Cardiac fibroblast (primary cell): ENCODE measurements around the gene CDH16.

Source experiments
- DNase-seq, 2 donors: peaks; one replicate each; pipeline versions ENCODE4 v3.0.0 to v3.0.0-alpha.2; 2010; ENCODE audit warnings: low read depth in 2 of 2
- H3K4me3 ChIP-seq, 2 donors: replicated peaks in 1 of 2; 1 replicate in 1 of 2; 2 replicates in 1 of 2; pipeline ENCODE4 v1.5.1; 2011; ENCODE audit warnings: low read depth in 2 of 2, low read length in 2 of 2, mild to moderate bottlenecking in 2 of 2, moderate library complexity in 1 of 2
- TF ChIP-seq, protein P1 (sequence below): IDR thresholded peaks from one replicate; pipeline ENCODE4 v1.5.1; 2011; ENCODE audit warnings: low read depth, mild to moderate bottlenecking, low read length, inconsistent platforms

CDH16 gene

DNA sequence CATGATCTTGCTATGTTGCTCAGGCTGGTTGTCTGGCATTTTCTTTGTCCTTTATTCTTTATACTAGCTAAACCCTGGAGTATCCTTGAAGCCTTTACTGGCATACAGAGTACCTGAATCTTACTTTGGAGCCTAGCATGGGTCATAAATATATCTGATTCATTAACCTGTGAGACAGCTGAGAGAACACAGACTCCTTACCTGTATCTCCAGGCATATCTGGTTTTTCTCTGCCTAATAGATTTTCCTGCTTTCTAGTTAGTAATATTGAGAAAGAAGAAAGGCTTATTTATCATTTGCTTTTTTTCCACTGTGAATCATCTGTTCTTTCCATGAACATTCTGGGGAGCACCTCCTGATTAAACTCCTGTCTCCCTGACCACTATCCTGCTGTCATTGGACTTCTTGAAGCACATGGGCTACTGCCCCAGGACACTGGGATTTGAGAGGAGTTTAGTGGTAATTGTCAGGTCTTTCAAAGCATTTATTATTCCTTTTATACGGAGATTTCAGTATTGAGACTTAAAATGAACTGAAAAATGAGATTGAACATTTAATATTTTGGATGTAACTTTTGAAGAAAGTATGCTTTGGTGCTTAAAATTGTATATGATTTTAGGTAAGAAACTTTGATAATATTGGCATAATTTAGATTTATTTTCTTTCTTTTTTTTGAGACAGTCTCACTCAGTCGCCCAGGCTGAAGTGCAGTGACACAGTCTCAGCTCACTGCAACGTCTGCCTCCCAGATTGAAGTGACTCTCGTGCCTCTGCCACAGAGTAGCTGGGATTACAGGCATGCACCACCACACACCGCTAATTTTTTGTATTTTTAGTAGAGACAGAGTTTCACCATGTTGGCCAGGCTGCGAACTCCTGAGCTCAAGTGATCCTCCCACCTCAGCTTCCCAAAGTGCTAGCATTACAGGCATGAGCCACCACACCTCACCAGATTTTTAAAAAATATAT is 29.8 kb downstream of the CDH16 start:
- TF ChIP-seq, protein P1, sequence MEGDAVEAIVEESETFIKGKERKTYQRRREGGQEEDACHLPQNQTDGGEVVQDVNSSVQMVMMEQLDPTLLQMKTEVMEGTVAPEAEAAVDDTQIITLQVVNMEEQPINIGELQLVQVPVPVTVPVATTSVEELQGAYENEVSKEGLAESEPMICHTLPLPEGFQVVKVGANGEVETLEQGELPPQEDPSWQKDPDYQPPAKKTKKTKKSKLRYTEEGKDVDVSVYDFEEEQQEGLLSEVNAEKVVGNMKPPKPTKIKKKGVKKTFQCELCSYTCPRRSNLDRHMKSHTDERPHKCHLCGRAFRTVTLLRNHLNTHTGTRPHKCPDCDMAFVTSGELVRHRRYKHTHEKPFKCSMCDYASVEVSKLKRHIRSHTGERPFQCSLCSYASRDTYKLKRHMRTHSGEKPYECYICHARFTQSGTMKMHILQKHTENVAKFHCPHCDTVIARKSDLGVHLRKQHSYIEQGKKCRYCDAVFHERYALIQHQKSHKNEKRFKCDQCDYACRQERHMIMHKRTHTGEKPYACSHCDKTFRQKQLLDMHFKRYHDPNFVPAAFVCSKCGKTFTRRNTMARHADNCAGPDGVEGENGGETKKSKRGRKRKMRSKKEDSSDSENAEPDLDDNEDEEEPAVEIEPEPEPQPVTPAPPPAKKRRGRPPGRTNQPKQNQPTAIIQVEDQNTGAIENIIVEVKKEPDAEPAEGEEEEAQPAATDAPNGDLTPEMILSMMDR: no peak
- no peak for DNase-seq
- no peak overlapping the region for H3K4me3 ChIP-seq

DNA sequence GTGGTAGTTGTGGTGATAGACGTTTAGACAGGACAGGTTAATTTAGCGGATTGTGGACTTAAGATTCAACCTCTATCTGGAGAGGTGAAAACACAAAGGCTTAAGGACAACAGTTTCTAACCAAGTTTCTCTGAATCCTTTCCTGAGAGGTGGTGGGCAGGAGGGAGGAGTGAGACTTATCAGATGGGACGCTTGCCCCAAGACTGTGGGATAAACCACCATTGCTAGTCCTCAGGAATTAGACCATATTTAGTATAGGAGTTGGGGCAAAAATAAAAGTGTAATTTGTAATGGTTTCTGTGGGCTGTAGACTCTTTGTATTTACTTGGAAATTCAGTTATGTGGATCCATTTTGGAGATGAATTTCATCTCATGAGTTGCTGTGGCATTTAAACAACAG is 31.8 kb downstream of the CDH16 start:
- TF ChIP-seq, protein P1: no peak
- no peak for DNase-seq
- H3K4me3 ChIP-seq: no peak overlapping the region

DNA sequence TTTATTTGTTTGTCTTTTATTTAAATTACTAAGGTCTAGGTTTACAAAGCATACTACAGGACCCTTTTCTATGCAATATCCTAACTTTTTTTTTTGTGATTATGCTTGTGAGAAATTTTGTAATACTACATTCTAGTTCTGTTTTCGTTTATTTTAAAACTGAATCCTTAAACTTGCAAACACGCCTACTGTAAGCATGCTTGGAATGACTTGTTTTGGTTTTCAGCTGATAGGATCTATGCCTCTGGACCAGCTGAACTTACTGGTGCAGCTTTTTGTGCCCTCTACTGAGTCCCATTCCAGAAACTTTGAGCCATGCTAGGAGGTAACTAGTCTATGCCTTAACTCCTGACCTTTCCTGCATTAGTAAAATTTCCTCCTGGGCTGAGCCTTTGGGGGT is 32.4 kb downstream of the CDH16 start:
- DNase-seq: no peak
- TF ChIP-seq, protein P1: no peak
- H3K4me3 ChIP-seq: no peak overlapping the region

DNA sequence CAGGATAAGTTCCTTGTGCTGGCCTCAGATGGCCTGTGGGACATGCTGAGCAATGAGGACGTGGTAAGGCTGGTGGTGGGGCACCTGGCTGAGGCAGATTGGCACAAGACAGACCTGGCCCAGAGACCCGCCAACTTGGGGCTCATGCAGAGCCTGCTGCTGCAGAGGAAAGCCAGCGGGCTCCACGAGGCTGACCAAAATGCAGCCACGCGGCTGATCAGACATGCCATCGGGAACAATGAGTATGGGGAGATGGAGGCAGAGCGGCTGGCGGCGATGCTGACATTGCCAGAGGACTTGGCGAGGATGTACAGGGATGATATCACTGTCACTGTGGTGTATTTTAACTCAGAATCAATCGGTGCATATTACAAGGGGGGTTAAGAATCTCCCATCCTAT is 33.2 kb downstream of the CDH16 start:
- no peak overlapping the region for H3K4me3 ChIP-seq
- TF ChIP-seq, protein P1: no peak
- no peak for DNase-seq

DNA sequence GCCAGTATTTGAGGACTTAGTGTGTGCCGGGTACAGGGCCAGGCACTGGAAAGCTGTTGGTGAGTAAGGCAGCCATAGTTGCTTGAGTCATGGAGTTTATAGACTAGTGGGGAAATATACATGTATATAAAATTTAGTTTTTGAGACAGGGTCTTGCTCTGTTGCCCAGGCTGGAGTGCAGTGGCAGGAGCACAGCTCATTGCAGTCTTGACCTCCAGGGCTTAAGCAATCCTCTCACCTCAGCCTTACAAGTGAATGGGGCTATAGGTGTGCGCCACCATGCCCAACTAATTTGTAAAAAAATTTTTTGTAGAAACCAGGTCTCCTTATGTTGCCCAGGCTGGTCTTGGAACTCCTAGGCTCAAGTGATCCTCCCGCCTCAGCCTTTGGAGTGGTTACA is 36.0 kb downstream of the CDH16 start:
- no peak for DNase-seq
- no peak overlapping the region for H3K4me3 ChIP-seq
- TF ChIP-seq, protein P1: no peak

DNA sequence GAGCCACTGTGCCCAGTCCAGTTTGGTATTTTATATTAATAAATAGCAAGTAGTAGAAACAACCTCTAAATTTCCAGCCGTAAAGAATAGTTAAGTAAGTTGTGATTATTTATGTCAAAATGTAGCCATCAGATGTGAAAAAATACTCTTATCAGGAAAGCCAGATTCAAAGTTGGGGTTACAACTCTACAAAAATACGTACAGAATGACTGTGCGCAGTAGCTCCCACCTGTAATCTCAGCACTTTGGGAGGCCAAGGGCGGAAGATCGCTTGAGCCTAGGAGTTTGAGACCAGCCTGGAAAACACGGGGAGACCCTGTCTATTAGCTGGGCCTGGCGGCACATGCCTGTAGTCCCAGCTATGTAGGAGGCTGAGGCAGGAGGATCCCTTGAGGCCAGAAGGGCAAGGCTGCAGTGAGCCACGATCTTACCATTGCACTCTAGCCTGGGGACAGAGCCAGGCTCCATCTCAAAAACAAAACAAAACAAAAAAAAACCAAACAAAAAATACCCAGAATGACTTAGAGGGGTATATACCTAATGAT is 36.6 kb downstream of the CDH16 start:
- no peak overlapping the region for H3K4me3 ChIP-seq
- TF ChIP-seq, protein P1: no peak

More for the DNA sequence above, 36.6 kb downstream of the CDH16 start:
- no peak for DNase-seq
